Endodermal cell (in vitro differentiated cells): ENCODE results near the gene PM20D1. TPM values are rescaled to one million over a fixed set of nuclear protein-coding genes. Genes with fewer than 3 reads are reported as not detected.
"Not testable (repeated sequence)": the region's sequence is repeated elsewhere in the genome, so short reads cannot be mapped to it uniquely, and the experiment has no call there.

Experiments used
- DNase-seq: peaks from one replicate; pipeline ENCODE4 v3.0.0-alpha.2; 2017
- H3K27ac ChIP-seq: 2 replicates; pipeline ENCODE4 v1.5.1; 2013; ENCODE audit warnings: mild to moderate bottlenecking, low read depth, low read length, moderate library complexity
- H3K27me3 ChIP-seq: 2 replicates; pipeline ENCODE4 v1.6.1; 2013; ENCODE audit warnings: mild to moderate bottlenecking, low read length, moderate library complexity; ENCODE audit not compliant: insufficient read depth, control insufficient read depth, poor library complexity, severe bottlenecking
- H3K36me3 ChIP-seq: 2 replicates; pipeline ENCODE4 v1.7.0; 2013; ENCODE audit warnings: mild to moderate bottlenecking, low read length, moderate library complexity; ENCODE audit not compliant: control insufficient read depth, insufficient read depth
- H3K4me1 ChIP-seq: one replicate; pipeline ENCODE4 v1.7.0; 2013; ENCODE audit warnings: low read length; ENCODE audit not compliant: control insufficient read depth, insufficient read depth
- H3K4me3 ChIP-seq: 2 replicates; pipeline ENCODE4 v1.5.1; 2013; ENCODE audit warnings: mild to moderate bottlenecking, low read length, moderate library complexity
- H3K9ac ChIP-seq: 2 replicates; pipeline ENCODE4 v1.6.1; 2013; ENCODE audit warnings: mild to moderate bottlenecking, low read length, moderate library complexity; ENCODE audit not compliant: poor library complexity, severe bottlenecking; ENCODE audit errors: extremely low read depth
- H3K9me3 ChIP-seq: 2 replicates; pipeline ENCODE4 v1.6.1; 2013; ENCODE audit warnings: mild to moderate bottlenecking, low read length, moderate library complexity; ENCODE audit not compliant: control insufficient read depth
- H3K27ac Mint-ChIP-seq: 2 replicates; pipeline ENCODE4 v1.8.0; 2020; ENCODE audit warnings: mixed read lengths
- H3K27me3 Mint-ChIP-seq: 2 replicates; pipeline ENCODE4 v1.8.0; 2021; ENCODE audit warnings: mild to moderate bottlenecking, mixed read lengths; ENCODE audit not compliant: insufficient read depth
- H3K36me3 Mint-ChIP-seq: 2 replicates; pipeline ENCODE4 v1.8.0; 2020; ENCODE audit warnings: low read depth, mixed read lengths
- H3K4me1 Mint-ChIP-seq: 2 replicates; pipeline ENCODE4 v1.8.0; 2020; ENCODE audit warnings: mixed read lengths
- H3K4me3 Mint-ChIP-seq: 2 replicates; pipeline ENCODE4 v1.8.0; 2020; ENCODE audit warnings: mild to moderate bottlenecking, moderate library complexity, mixed read lengths
- H3K9me3 Mint-ChIP-seq: 2 replicates; pipeline ENCODE4 v1.8.0; 2020; ENCODE audit warnings: mild to moderate bottlenecking, mixed read lengths
- WGBS, 2 experiments: methylation state at CpG; one replicate each; pipeline versions ENCODE4 v1.1.5 to v1.1.7; 2013; ENCODE audit warnings: missing lambda C conversion rate in 2 of 2, mixed read lengths in 1 of 2; ENCODE audit not compliant: insufficient coverage in 1 of 2, insufficient read length in 1 of 2; 5-methylcytosine and 5-hydroxymethylcytosine counted together
- long read RNA-seq, 4 experiments: library from polyadenylated mRNA in 2 of 4; library from RNA in 1 of 4; library from capped mRNA in 1 of 4; stranded (forward) in 3 of 4; unstranded in 1 of 4; transcript quantifications; one replicate each; pipeline ENCODE4 v2.0.0, GENCODE V29; 2020 to 2021; ENCODE audit warnings: inconsistent platforms in 1 of 4
- polyA plus RNA-seq, 2 experiments: library from polyadenylated mRNA; stranded (reverse); fragments of 50-300 nt; gene quantifications; one replicate each; pipeline ENCODE4 v1.2.3, GENCODE V29; 2013
- total RNA-seq, 2 donors: library from RNA; stranded (reverse); fragmentation: NEBNext Ultra II Directional in 1 of 2; extraction: Animal tissue kit (Norgen Biotek cat#: 25700) in 1 of 2; gene quantifications; 2 replicates in 1 of 2; 3 replicates in 1 of 2; pipeline ENCODE4 v1.2.1, GENCODE V29; 2021
- TF ChIP-seq, protein P1 (sequence below): fragments of 200-600 bp; sonication (generic); conservative IDR thresholded peaks from 2 replicates; pipeline ENCODE4 v1.5.0; 2021; ENCODE audit warnings: antibody characterized with exemption, mild to moderate bottlenecking

PM20D1 gene, protein sequence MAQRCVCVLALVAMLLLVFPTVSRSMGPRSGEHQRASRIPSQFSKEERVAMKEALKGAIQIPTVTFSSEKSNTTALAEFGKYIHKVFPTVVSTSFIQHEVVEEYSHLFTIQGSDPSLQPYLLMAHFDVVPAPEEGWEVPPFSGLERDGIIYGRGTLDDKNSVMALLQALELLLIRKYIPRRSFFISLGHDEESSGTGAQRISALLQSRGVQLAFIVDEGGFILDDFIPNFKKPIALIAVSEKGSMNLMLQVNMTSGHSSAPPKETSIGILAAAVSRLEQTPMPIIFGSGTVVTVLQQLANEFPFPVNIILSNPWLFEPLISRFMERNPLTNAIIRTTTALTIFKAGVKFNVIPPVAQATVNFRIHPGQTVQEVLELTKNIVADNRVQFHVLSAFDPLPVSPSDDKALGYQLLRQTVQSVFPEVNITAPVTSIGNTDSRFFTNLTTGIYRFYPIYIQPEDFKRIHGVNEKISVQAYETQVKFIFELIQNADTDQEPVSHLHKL
- not detected for total RNA-seq
- polyA plus RNA-seq (2013, experiment 1 of 2) = not detected
- polyA plus RNA-seq (2013, experiment 2 of 2) = not detected
- long read RNA-seq, experiment 1 = 0 reads
- long read RNA-seq, experiment 2 = 0 reads
- long read RNA-seq, experiment 3 = 0 reads
- long read RNA-seq, experiment 4 = 0 reads

- H3K27ac ChIP-seq = no peak within 1 kb of the TSS
- H3K4me1 ChIP-seq = no peaks in the 10 kb centered on the region
- Mint-ChIP-seq H3K4me1 (peaks cover 2% of the 10 kb centered on the region), H3K36me3 (peaks cover 26% of the 10 kb centered on the region), H3K27ac (no peak within 1 kb of the TSS), H3K4me3 (no peak within 1 kb of the TSS), H3K27me3 (no peaks in the 10 kb centered on the region), H3K9me3 (peaks cover 24% of the 10 kb centered on the region)
- DNase-seq = peak; percentile 58
- no peak within 1 kb of the TSS for H3K9ac ChIP-seq
- H3K9me3 ChIP-seq = peaks cover 16% of the 10 kb centered on the region
- no peaks in the 10 kb centered on the region for H3K36me3 ChIP-seq
- no peaks in the 10 kb centered on the region for H3K27me3 ChIP-seq
- H3K4me3 ChIP-seq = no peak within 1 kb of the TSS
- WGBS, 2 experiments = 94 to 96% methylated on average over 28 to 39 of the region's 39 CpGs
- TF ChIP-seq, protein P1, sequence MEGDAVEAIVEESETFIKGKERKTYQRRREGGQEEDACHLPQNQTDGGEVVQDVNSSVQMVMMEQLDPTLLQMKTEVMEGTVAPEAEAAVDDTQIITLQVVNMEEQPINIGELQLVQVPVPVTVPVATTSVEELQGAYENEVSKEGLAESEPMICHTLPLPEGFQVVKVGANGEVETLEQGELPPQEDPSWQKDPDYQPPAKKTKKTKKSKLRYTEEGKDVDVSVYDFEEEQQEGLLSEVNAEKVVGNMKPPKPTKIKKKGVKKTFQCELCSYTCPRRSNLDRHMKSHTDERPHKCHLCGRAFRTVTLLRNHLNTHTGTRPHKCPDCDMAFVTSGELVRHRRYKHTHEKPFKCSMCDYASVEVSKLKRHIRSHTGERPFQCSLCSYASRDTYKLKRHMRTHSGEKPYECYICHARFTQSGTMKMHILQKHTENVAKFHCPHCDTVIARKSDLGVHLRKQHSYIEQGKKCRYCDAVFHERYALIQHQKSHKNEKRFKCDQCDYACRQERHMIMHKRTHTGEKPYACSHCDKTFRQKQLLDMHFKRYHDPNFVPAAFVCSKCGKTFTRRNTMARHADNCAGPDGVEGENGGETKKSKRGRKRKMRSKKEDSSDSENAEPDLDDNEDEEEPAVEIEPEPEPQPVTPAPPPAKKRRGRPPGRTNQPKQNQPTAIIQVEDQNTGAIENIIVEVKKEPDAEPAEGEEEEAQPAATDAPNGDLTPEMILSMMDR = no peak
Observed at GRCh38 chr1:205849619-205850355, at the start of gene PM20D1. Gene PM20D1 (minus strand): TSS chr1:205850132. CDS start chr1:205850072, 60 bp downstream.

- Histone ChIP-seq H3K36me3 (peaks cover 9% of the 10 kb centered on the region), H3K4me3 (no peak overlapping the region), H3K4me1 (no peaks in the 10 kb centered on the region), H3K27me3 (no peaks in the 10 kb centered on the region), H3K9me3 (peaks cover 95% of the 10 kb centered on the region), H3K27ac (no peak overlapping the region), H3K9ac (no peak overlapping the region)
- TF ChIP-seq, protein P1 = no peak
- Mint-ChIP-seq H3K9me3 (peaks cover 75% of the 10 kb centered on the region), H3K27me3 (peaks cover 7% of the 10 kb centered on the region), H3K4me1 (peaks cover 3% of the 10 kb centered on the region), H3K27ac (no peak overlapping the region), H3K36me3 (peaks cover 61% of the 10 kb centered on the region), H3K4me3 (no peak overlapping the region)
- WGBS, 2 experiments = 86 to 91% methylated on average over 1 of the region's 1 CpG
- DNase-seq = no peak
Observed at GRCh38 chr1:205896351-205896750, 46.4 kb upstream of the PM20D1 start.

DNA sequence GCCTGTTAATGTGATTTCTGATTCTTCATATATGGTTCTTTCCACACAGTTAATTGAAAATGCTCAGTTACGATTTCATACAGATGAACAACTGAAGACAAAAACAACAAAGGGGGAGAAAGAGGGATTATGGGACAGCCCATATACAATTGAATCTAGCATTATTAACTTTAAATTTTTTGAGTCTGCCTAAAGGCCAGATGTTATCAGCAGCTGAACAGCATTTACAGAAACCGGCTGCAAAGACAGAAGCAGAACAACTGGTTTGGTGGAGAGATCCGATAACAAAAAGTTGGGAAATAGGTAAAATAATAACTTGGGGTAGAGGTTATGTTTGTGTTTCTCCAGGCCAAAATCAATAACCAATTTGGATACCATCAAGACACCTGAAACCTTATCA lies 44.2 kb upstream of the PM20D1 start:
- not testable (repeated sequence) for H3K27ac ChIP-seq, H3K4me1 ChIP-seq, H3K27ac Mint-ChIP-seq, H3K27me3 ChIP-seq, DNase-seq, H3K4me3 Mint-ChIP-seq, H3K9ac ChIP-seq, H3K4me1 Mint-ChIP-seq, H3K36me3 ChIP-seq, H3K4me3 ChIP-seq
- WGBS, 2 experiments = 92% methylated on average over 3 of the region's 3 CpGs; no CpG with 5 or more reads in 1 of the 2 experiments
- H3K9me3 Mint-ChIP-seq = peaks cover 54% of the 10 kb centered on the region
- H3K9me3 ChIP-seq = peaks cover 98% of the 10 kb centered on the region
- H3K27me3 Mint-ChIP-seq = peaks cover 12% of the 10 kb centered on the region
- peaks cover 76% of the 10 kb centered on the region for H3K36me3 Mint-ChIP-seq

DNA sequence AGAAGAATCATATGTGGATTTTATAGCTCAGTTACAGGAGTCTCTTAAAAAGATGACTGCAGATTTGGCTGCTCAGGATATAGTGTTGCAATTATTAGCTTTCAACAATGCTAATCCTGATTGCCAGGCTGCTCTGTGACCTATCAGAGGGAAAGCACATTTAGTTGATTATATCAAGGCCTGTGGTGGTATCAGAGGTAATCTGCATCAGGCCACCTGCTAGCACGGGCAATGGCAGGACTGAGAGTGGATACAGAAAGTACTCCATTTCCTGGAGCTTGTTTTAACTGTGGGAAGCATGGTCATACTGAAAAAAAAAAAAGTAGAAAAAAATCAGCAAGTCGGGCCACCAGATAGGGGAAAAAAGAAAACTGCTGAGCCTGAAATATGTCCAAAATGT lies 42.2 kb upstream of the PM20D1 start:
- H3K27me3 ChIP-seq, H3K27ac ChIP-seq, H3K4me1 ChIP-seq, H3K27ac Mint-ChIP-seq, H3K4me1 Mint-ChIP-seq, H3K9ac ChIP-seq, DNase-seq, H3K4me3 Mint-ChIP-seq, H3K36me3 ChIP-seq: not testable (repeated sequence)
- Mint-ChIP-seq H3K36me3 (peaks cover 62% of the 10 kb centered on the region), H3K27me3 (peaks cover 15% of the 10 kb centered on the region), H3K9me3 (peaks cover 35% of the 10 kb centered on the region)
- peaks cover 98% of the 10 kb centered on the region for H3K9me3 ChIP-seq
- WGBS, 2 experiments = 91 to 94% methylated on average over 2 of the region's 2 CpGs
- peak overlapping the region; percentile 24 for H3K4me3 ChIP-seq

- H3K4me3 ChIP-seq = peak overlapping the region; percentile 24
- H3K27ac Mint-ChIP-seq, H3K4me3 Mint-ChIP-seq, H3K36me3 ChIP-seq, H3K27ac ChIP-seq, DNase-seq, H3K9ac ChIP-seq, H3K4me1 ChIP-seq, H3K27me3 ChIP-seq, H3K4me1 Mint-ChIP-seq: not testable (repeated sequence)
- peaks cover 98% of the 10 kb centered on the region for H3K9me3 ChIP-seq
- peaks cover 15% of the 10 kb centered on the region for H3K27me3 Mint-ChIP-seq
- 88% methylated on average over 2 of the region's 2 CpGs; no CpG with 5 or more reads in 1 of the 2 experiments for WGBS, 2 experiments
- peaks cover 55% of the 10 kb centered on the region for H3K36me3 Mint-ChIP-seq
- peaks cover 28% of the 10 kb centered on the region for H3K9me3 Mint-ChIP-seq
Observed at GRCh38 chr1:205891481-205891880, 41.5 kb upstream of the PM20D1 start.
